ENCODE measurements around the gene GNAI3.

DNA sequence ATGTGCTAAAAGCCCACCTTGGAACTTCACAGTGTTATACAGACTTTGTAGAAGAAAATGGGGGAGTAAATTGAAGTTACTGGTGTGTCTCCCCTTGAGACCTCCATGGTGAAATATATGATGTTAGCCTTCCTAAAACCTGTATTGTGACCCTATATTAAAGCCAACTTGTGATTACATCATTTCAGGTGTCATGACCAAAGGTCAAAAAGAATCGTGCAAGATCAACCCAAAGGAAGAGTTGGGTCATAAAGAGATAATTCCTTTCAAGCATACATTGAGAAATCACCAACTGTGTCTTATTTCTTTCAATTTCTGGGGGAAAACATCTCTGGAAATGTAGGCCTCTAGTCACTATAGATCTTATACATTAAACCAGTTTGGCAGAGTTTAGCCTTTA, 36.4 kb downstream of the GNAI3 start:
- no peak for TF ChIP-seq POLR2A (IDR thresholded peaks at IDR 0.05)
- TF ChIP-seq, protein P1, sequence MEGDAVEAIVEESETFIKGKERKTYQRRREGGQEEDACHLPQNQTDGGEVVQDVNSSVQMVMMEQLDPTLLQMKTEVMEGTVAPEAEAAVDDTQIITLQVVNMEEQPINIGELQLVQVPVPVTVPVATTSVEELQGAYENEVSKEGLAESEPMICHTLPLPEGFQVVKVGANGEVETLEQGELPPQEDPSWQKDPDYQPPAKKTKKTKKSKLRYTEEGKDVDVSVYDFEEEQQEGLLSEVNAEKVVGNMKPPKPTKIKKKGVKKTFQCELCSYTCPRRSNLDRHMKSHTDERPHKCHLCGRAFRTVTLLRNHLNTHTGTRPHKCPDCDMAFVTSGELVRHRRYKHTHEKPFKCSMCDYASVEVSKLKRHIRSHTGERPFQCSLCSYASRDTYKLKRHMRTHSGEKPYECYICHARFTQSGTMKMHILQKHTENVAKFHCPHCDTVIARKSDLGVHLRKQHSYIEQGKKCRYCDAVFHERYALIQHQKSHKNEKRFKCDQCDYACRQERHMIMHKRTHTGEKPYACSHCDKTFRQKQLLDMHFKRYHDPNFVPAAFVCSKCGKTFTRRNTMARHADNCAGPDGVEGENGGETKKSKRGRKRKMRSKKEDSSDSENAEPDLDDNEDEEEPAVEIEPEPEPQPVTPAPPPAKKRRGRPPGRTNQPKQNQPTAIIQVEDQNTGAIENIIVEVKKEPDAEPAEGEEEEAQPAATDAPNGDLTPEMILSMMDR (IDR thresholded peaks at IDR 0.05): no peak

All from heart left ventricle (tissue), 13 donors.